Suprapubic skin (tissue), 4 donors: ENCODE results near the gene CHAD. TPM values are rescaled to one million over a fixed set of nuclear protein-coding genes. Genes with fewer than 3 reads are reported as not detected.

Experiments
- DNase-seq, 2 donors: peaks; one replicate each; pipeline ENCODE4 v3.0.0-alpha.2; 2019; ENCODE audit warnings: low spot score in 2 of 2
- H3K27ac ChIP-seq: fragments of 200-600 bp; sonication (generic); one replicate; pipeline ENCODE4 v1.5.1; 2019
- H3K27me3 ChIP-seq: fragments of 200-600 bp; sonication (generic); one replicate; pipeline ENCODE4 v1.5.1; 2019
- H3K36me3 ChIP-seq: fragments of 200-600 bp; sonication (generic); one replicate; pipeline ENCODE4 v1.5.1; 2019
- H3K4me1 ChIP-seq: fragments of 200-600 bp; sonication (generic); one replicate; pipeline ENCODE4 v1.5.1; 2019
- H3K4me3 ChIP-seq: fragments of 200-600 bp; sonication (generic); one replicate; pipeline ENCODE4 v1.5.1; 2019; ENCODE audit warnings: mild to moderate bottlenecking
- H3K9me3 ChIP-seq: fragments of 200-600 bp; sonication (generic); one replicate; pipeline ENCODE4 v1.5.1; 2019
- EP300 ChIP-seq: sonication (generic); formaldehyde crosslinking; IDR thresholded peaks from one replicate; pipeline ENCODE4 v1.6.1; 2017; ENCODE audit warnings: antibody characterized with exemption
- POLR2A ChIP-seq, 2 donors: fragments of 450-650 bp; IDR thresholded peaks; one replicate each; pipeline ENCODE4 v1.6.1; 2017; ENCODE audit warnings: antibody characterized with exemption in 2 of 2, mild to moderate bottlenecking in 2 of 2, moderate library complexity in 2 of 2
- POLR2AphosphoS5 ChIP-seq, 3 donors: sonication (generic); formaldehyde crosslinking; IDR thresholded peaks; one replicate each; pipeline ENCODE4 v1.6.1; 2017; ENCODE audit warnings: antibody characterized with exemption in 3 of 3
- WGBS: methylation state at CpG from one replicate; pipeline ENCODE4 v1.1.5; 2018; 5-methylcytosine and 5-hydroxymethylcytosine counted together
- total RNA-seq, 4 donors: library from RNA; depleted of rRNA; stranded (reverse); fragments of >200 nt; gene quantifications; one replicate each; pipeline ENCODE4 v1.1.0, GENCODE V29; 2016
- TF ChIP-seq, protein P1 (sequence below), 2 donors: fragments of 200-600 bp in 1 of 2; fragments of 450-650 bp in 1 of 2; sonication (generic) in 1 of 2; IDR thresholded peaks; one replicate each; pipeline ENCODE4 v1.5.1; 2016 to 2019; ENCODE audit warnings: antibody characterized with exemption in 2 of 2, mild to moderate bottlenecking in 1 of 2, moderate library complexity in 1 of 2

The CHAD gene
- total RNA-seq, 4 donors from 2014 or later: 4.5 to 15.4 (median 7.2) TPM

DNA sequence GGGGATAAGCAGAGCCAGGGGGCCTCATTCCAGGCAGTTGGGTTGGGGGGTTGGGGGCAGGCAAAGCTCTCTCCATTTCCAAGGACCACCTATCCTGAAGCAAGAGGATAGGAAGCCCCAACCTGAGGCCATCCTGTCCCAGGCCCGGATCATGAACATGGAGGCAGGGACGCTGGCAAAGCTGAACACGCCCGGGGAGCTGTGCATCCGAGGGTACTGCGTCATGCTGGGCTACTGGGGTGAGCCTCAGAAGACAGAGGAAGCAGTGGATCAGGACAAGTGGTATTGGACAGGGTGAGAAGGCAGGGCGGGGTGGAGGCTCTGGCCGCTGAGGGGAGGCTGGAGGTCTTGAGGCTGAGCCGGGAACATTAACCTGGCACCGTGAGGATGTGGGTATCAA is 3.6 kb upstream of the CHAD start:
- Histone ChIP-seq H3K36me3 (peaks cover 39% of the 10 kb centered on the region), H3K27me3 (no peaks in the 10 kb centered on the region), H3K27ac (no peak overlapping the region), H3K9me3 (no peaks in the 10 kb centered on the region), H3K4me1 (peaks cover 25% of the 10 kb centered on the region), H3K4me3 (no peak overlapping the region)
- DNase-seq: no peak
- WGBS: 93% methylated on average over 10 of the region's 10 CpGs
- TF ChIP-seq POLR2A (IDR thresholded peaks at IDR 0.05) (no peak), POLR2AphosphoS5 (IDR thresholded peaks at IDR 0.05) (no peak), EP300 (no peak)
- TF ChIP-seq, protein P1, sequence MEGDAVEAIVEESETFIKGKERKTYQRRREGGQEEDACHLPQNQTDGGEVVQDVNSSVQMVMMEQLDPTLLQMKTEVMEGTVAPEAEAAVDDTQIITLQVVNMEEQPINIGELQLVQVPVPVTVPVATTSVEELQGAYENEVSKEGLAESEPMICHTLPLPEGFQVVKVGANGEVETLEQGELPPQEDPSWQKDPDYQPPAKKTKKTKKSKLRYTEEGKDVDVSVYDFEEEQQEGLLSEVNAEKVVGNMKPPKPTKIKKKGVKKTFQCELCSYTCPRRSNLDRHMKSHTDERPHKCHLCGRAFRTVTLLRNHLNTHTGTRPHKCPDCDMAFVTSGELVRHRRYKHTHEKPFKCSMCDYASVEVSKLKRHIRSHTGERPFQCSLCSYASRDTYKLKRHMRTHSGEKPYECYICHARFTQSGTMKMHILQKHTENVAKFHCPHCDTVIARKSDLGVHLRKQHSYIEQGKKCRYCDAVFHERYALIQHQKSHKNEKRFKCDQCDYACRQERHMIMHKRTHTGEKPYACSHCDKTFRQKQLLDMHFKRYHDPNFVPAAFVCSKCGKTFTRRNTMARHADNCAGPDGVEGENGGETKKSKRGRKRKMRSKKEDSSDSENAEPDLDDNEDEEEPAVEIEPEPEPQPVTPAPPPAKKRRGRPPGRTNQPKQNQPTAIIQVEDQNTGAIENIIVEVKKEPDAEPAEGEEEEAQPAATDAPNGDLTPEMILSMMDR (IDR thresholded peaks at IDR 0.05): no peak

DNA sequence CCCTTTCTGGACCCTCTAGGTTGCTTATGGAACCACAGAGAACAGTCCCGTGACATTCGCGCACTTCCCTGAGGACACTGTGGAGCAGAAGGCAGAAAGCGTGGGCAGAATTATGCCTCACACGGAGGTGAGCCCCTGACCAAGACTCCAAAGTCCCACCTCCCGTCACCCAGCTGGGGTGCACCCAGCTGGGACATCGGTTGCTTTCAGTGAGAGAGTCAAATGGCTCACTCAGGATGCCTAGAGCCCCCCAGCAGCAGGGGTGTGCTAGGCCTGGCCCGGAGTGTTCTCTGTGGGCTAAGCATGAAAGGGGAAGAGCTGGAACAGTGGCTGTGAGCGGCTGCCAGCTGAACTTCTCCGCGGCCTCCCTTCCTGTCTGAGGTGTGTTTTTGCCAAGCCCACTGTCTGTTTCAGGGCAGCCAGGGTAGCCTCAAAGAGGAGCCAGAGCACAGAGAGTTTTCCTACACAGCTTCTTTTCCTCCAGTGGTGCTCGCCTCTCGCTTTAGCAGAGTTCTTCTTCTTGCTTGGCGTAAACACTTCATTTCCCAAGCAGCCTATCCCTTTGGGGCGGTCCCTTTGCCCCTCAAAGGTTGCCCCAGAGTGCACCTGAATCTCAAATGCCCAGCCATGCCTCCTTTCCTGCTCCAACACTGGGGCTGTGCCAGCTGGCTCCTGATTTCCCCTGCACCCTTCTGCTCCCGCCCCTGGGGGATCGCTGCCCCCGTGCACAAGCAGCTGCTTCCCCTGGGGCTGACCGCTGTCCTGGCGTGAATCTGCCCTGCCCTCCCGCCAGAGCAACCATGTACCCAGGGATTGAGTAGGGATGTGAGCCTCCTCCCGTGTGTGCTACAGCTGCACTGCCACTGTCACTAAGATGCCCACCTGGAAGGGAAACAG is 2.6 kb upstream of the CHAD start:
- no peak for DNase-seq
- peaks cover 32% of the 10 kb centered on the region for H3K4me1 ChIP-seq
- TF ChIP-seq EP300 (no peak), POLR2AphosphoS5 (IDR thresholded peaks at IDR 0.05) (no peak), POLR2A (IDR thresholded peaks at IDR 0.05) (no peak)
- TF ChIP-seq, protein P1 (IDR thresholded peaks at IDR 0.05): no peak
- no peak overlapping the region for H3K27ac ChIP-seq
- H3K36me3 ChIP-seq: peaks cover 39% of the 10 kb centered on the region
- H3K27me3 ChIP-seq: no peaks in the 10 kb centered on the region
- H3K4me3 ChIP-seq: no peak overlapping the region
- H3K9me3 ChIP-seq: no peaks in the 10 kb centered on the region
- WGBS: 88% methylated on average over 14 of the region's 22 CpGs

DNA sequence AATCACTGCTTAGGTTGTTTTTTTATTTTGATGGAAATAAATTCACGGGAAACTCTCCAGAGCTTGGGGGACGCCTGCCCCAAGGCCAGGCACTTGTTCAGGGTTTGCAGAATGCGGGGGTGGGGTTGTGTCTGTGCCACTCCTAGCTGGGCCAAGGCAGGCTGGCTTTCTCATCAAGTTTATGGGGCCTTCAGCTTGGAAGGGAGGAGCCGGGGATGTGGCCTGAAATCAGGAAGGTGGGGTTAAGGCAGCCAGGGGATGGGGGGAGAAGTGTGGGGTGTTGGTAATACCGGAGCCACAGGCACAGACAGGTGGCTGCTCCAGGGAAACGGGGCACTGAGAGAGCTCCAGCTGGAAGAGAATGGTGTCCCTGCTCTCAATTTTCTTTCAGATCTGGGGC is 1.7 kb upstream of the CHAD start:
- no peak for DNase-seq
- Histone ChIP-seq H3K36me3 (peaks cover 39% of the 10 kb centered on the region), H3K27me3 (no peaks in the 10 kb centered on the region), H3K9me3 (no peaks in the 10 kb centered on the region), H3K4me3 (no peak overlapping the region), H3K27ac (no peak overlapping the region), H3K4me1 (peaks cover 32% of the 10 kb centered on the region)
- 62% methylated on average over 6 of the region's 6 CpGs for WGBS
- TF ChIP-seq POLR2A (IDR thresholded peaks at IDR 0.05): no peak
- TF ChIP-seq, protein P1 (IDR thresholded peaks at IDR 0.05): no peak
- TF ChIP-seq POLR2AphosphoS5 (IDR thresholded peaks at IDR 0.05): no peak
- TF ChIP-seq EP300: no peak

DNA sequence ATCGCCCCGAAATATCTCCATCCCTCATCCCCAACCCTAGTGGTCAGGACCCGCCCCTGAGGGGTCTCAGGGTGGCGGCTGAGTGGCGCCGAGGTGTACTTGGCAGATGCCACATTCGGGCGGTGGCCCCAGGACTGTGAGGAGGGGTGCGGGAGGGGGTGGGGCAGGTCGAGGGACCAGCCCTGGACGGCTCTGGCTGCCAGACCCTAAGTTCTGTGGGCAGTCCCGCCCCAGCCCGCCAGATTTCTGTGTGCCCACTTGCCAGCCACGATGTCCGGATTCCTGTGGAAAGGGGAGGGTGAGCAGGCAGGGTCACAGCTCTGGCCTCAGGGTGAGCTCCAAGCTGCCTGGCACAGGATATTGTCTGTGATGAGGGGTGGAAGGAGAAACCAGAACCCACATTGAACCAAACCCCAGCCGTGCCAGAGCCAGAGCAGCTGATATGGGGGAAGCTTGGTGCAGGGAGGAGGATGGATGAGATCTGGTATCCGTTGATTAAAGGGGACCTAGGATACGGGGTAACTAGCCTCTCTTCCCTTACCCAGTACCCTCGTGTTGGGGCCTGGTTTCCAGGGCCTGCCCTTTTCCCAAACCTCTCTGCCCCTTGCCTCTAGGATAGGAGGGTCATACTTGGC is 1.1 kb upstream of the CHAD start:
- 50% methylated on average over 12 of the region's 19 CpGs for WGBS
- H3K36me3 ChIP-seq: peaks cover 37% of the 10 kb centered on the region
- DNase-seq: no peak
- H3K27ac ChIP-seq: no peak overlapping the region
- peaks cover 32% of the 10 kb centered on the region for H3K4me1 ChIP-seq
- no peaks in the 10 kb centered on the region for H3K9me3 ChIP-seq
- H3K27me3 ChIP-seq: no peaks in the 10 kb centered on the region
- TF ChIP-seq, protein P1 (IDR thresholded peaks at IDR 0.05): no peak
- TF ChIP-seq EP300: no peak
- no peak for TF ChIP-seq POLR2AphosphoS5 (IDR thresholded peaks at IDR 0.05)
- TF ChIP-seq POLR2A (IDR thresholded peaks at IDR 0.05): no peak
- H3K4me3 ChIP-seq: peak overlapping the region; percentile 46

DNA sequence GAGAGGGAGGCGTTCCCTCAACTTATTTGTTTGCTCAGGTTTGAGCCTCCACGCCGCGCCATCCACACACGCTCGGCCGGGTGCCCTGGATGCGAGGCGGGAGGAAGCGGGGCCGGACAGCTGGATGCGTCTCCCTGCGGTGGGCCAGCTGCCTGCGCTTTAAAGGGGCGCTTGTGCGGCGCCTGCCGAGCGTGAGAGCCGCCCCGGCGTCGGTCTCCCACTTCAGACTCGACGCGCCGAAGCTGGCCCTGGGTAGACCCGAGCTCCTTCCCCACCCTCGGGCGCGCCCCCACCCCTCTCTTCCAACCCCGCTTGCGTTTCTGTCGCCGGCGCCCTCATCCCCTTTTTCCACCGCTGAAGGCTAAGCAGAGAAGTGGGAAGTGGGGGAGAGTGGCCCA is 527 bp upstream of the CHAD start:
- 23% methylated on average over 34 of the region's 37 CpGs for WGBS
- TF ChIP-seq POLR2A (IDR thresholded peaks at IDR 0.05) (no peak), POLR2AphosphoS5 (IDR thresholded peaks at IDR 0.05) (no peak), EP300 (no peak)
- TF ChIP-seq, protein P1 (IDR thresholded peaks at IDR 0.05): no peak
- H3K27ac ChIP-seq: no peak overlapping the region

More for the DNA sequence above, 527 bp upstream of the CHAD start:
- peak overlapping the region; percentile 46 for H3K4me3 ChIP-seq
- no peaks in the 10 kb centered on the region for H3K9me3 ChIP-seq
- peaks cover 32% of the 10 kb centered on the region for H3K4me1 ChIP-seq
- peaks cover 31% of the 10 kb centered on the region for H3K36me3 ChIP-seq
- H3K27me3 ChIP-seq: no peaks in the 10 kb centered on the region
- no peak for DNase-seq
